Activated T-helper 17 cell treated with anti-CD3 and anti-CD28 coated beads, Interleukin-2, amount 50 U/mL, for 72 hours (primary cell): ENCODE measurements around the gene ACOT7. TPM values are rescaled to one million over a fixed set of nuclear protein-coding genes. Genes with fewer than 3 reads are reported as not detected.

Experiments used
- ATAC-seq: fragments of 150-1000 bp; cut with Tn5 transposase; replicated peaks from 2 replicates; pipeline ENCODE4 v1.10.0; 2021; ENCODE audit warnings: mild to moderate bottlenecking, moderate library complexity
- H3K27ac Mint-ChIP-seq: one replicate; pipeline ENCODE4 v1.8.0; 2022; ENCODE audit warnings: mixed read lengths
- H3K27me3 Mint-ChIP-seq: one replicate; pipeline ENCODE4 v1.8.0; 2022; ENCODE audit warnings: mixed read lengths
- H3K36me3 Mint-ChIP-seq: one replicate; pipeline ENCODE4 v1.8.0; 2022; ENCODE audit warnings: low read depth, mild to moderate bottlenecking, mixed read lengths
- H3K4me1 Mint-ChIP-seq: one replicate; pipeline ENCODE4 v1.8.0; 2022; ENCODE audit warnings: mixed read lengths
- H3K4me3 Mint-ChIP-seq: one replicate; pipeline ENCODE4 v1.8.0; 2022; ENCODE audit warnings: mild to moderate bottlenecking, mixed read lengths
- H3K9me3 Mint-ChIP-seq: one replicate; pipeline ENCODE4 v1.8.0; 2022; ENCODE audit warnings: mixed read lengths
- total RNA-seq, 2 donors: library from RNA; stranded (reverse); gene quantifications; one replicate each; pipeline ENCODE4 v1.2.3, GENCODE V29; 2022

The ACOT7 gene
- total RNA-seq, 2 donors from 2014 or later: 43.5 to 96.3 TPM

DNA sequence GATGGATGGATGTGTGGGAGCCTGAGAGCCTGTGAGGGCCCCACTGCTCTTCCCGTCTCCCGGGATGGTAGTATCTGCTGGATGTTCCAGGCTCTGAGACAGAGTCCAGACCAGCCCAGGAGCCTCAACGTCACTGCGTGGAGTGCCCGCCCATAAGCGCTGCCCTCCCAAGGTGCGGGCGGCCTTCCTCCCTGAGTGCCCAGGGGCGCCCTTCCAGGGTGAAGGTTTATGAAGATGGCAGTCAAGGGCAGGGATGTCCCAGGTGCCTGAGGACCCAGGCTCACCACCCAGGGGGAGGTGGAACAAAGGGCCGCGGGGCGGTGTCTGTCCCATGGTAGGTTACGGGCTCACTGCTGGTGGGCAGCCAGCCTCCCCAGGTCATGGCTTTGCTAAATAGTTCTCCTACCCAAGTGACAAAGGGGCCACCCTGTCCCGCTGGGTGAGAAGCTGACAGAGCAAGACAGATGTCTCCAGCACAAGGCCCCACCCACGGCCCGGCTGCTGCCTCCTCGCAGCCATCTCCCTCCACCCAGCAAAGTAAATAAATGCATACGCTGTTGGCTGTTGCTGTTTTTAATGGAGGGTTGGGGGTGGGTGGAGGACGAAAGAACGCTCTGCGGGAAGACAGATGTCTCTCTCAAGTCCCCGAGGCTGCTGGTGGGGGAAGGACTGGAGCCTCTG lies 123.7 kb downstream of the ACOT7 start:
- Mint-ChIP-seq H3K4me1 (no peaks in the 10 kb centered on the region), H3K27me3 (no peaks in the 10 kb centered on the region), H3K27ac (no peak overlapping the region), H3K4me3 (no peak overlapping the region), H3K9me3 (no peaks in the 10 kb centered on the region), H3K36me3 (no peaks in the 10 kb centered on the region)
- no peak for ATAC-seq

DNA sequence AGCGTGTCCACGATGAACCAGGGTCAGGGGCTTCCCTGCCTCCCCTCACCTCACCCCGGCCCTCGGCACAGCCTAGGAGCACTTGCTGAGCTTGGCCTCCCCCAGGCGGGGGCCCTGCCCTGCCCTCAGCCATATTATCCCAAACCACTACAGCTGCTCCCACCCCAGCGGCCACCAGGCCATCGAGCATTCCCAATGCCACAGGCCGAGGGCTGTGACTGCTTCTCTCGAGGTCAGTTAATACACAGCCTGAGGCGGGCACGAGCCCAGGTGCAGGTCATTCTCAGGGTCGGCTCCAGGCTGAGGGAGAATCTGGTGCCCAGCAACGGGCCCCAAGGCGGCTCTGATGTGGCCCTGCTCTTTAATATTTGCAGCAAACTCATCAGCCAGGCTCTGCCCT lies 124.3 kb downstream of the ACOT7 start:
- H3K4me3 Mint-ChIP-seq: no peak overlapping the region
- H3K36me3 Mint-ChIP-seq: no peaks in the 10 kb centered on the region

DNA sequence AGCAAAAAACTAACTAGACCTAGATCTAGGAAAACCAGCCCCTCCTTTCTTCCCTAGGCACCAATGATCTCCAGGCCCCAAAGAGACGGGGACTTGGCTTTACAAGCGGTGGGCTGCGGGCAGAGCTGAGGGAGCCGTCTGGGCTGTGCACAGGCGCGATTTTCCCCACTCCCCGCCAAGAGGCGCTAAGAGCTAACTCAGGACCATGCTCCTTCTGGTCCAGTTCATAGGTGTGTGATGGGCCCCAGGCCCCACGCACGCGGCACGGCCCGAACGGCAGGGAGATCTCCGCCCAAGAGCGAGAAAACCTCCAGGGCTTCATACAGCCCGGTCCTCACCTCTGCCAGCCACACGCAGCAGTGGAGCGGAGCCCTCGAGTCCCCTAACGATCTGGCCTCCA lies 125.2 kb downstream of the ACOT7 start:
- Mint-ChIP-seq H3K9me3 (no peaks in the 10 kb centered on the region), H3K4me1 (no peaks in the 10 kb centered on the region), H3K27me3 (no peaks in the 10 kb centered on the region), H3K36me3 (no peaks in the 10 kb centered on the region), H3K27ac (no peak overlapping the region), H3K4me3 (no peak overlapping the region)
- ATAC-seq: no peak

More for the DNA sequence above, 124.3 kb downstream of the ACOT7 start:
- H3K27ac Mint-ChIP-seq: no peak overlapping the region
- H3K4me1 Mint-ChIP-seq: no peaks in the 10 kb centered on the region
- no peak for ATAC-seq
- no peaks in the 10 kb centered on the region for H3K27me3 Mint-ChIP-seq
- no peaks in the 10 kb centered on the region for H3K9me3 Mint-ChIP-seq

DNA sequence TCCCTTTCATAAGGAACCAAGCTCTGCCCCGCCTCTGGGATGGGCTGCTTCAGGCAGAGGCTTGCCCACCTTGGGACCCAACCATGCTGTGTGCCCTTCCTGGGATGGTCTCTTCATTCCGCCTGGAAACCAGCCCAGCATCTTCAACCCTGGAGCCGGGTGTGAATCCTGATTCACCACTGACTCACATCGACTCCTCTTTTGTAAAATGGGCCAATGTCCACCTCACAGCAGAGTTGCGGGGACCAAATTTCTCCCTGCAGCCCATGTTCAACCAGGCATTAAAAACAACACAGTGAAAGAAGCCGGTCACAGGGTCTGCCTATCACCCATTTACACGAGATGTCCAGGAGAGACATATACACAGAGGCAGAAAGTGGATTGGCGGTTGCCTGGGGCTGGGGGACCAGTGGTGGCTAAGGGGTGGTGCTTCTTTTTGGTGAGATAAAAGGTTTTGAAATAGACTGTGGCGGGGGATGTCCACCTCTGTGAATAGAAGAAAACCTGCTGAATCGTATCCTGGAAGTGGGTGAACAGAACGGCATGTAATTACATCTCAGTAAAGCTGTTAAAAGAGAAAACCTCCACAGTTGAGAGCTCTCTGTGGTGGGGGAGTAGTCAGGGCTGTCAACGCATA lies 125.8 kb downstream of the ACOT7 start:
- Mint-ChIP-seq H3K4me1 (no peaks in the 10 kb centered on the region), H3K9me3 (no peaks in the 10 kb centered on the region), H3K4me3 (no peak overlapping the region), H3K27ac (no peak overlapping the region), H3K27me3 (no peaks in the 10 kb centered on the region), H3K36me3 (no peaks in the 10 kb centered on the region)
- no peak for ATAC-seq

DNA sequence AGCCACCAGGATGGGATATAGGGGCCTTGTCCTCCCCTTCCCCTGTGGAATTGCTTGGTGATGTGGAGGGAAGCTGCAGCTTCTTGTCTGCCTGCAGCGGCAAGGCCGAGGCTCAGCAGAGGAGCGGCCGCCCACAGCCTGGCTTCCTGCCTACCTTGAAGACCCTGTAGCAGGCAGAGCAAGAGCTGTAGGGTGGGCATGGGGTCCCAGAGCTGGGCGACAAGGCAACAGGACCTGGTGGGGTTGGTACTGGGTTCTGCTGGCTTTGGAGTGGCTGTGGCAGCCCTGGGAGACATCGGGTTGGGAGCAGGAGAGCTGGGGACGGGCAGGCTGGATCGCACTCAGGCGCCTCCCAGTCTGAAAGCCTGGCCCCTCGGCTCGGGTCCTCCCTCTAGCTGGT lies 126.9 kb downstream of the ACOT7 start:
- Mint-ChIP-seq H3K4me3 (no peak overlapping the region), H3K4me1 (no peaks in the 10 kb centered on the region), H3K27me3 (no peaks in the 10 kb centered on the region), H3K9me3 (no peaks in the 10 kb centered on the region), H3K36me3 (no peaks in the 10 kb centered on the region), H3K27ac (no peak overlapping the region)
- ATAC-seq: no peak

DNA sequence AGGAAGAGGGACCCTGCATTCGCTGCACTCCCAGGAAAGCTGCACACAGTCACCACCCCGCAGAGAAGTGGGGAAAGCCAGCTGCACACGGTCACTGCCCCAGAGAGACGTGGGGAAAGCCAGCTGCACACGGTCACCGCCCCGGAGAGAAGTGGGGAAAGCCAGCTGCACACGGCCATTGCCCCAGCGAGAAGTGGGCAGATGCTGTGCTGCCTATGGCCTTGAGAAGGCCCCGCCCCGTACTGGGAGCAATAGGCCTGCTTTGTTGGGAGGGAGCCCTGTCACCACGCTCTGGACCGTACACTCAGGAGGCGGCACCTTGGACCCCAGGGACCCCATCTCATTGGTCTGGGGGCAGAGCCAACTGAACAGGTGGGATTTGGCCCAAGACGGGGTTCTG lies 128.4 kb downstream of the ACOT7 start:
- H3K27ac Mint-ChIP-seq: no peak overlapping the region
- no peak overlapping the region for H3K4me3 Mint-ChIP-seq
- no peaks in the 10 kb centered on the region for H3K27me3 Mint-ChIP-seq
- no peak for ATAC-seq
- no peaks in the 10 kb centered on the region for H3K9me3 Mint-ChIP-seq
- no peaks in the 10 kb centered on the region for H3K4me1 Mint-ChIP-seq
- no peaks in the 10 kb centered on the region for H3K36me3 Mint-ChIP-seq

DNA sequence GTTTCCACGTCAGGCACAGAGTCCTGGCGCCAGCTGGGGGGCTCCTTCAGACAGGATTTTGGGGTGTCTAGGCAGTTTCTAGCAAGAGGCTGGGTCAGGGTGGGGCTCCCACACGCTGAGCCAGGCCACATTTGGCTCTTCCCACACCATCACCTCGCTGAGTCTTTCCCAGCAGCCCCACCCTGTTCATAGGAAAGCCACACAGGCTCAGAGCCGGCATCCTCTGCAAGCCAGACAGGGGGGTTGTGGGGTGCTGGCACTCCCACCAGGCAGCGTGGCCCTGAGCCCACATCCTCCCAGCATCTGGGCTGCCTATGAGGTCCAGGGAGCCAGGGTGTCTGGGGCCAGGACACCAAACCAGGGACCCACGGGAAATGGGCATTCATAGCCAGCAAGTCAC lies 129.9 kb downstream of the ACOT7 start:
- H3K36me3 Mint-ChIP-seq: no peaks in the 10 kb centered on the region
- H3K4me3 Mint-ChIP-seq: no peak overlapping the region
- no peaks in the 10 kb centered on the region for H3K9me3 Mint-ChIP-seq
- ATAC-seq: no peak
- H3K27me3 Mint-ChIP-seq: no peaks in the 10 kb centered on the region
- no peak overlapping the region for H3K27ac Mint-ChIP-seq
- H3K4me1 Mint-ChIP-seq: no peaks in the 10 kb centered on the region

DNA sequence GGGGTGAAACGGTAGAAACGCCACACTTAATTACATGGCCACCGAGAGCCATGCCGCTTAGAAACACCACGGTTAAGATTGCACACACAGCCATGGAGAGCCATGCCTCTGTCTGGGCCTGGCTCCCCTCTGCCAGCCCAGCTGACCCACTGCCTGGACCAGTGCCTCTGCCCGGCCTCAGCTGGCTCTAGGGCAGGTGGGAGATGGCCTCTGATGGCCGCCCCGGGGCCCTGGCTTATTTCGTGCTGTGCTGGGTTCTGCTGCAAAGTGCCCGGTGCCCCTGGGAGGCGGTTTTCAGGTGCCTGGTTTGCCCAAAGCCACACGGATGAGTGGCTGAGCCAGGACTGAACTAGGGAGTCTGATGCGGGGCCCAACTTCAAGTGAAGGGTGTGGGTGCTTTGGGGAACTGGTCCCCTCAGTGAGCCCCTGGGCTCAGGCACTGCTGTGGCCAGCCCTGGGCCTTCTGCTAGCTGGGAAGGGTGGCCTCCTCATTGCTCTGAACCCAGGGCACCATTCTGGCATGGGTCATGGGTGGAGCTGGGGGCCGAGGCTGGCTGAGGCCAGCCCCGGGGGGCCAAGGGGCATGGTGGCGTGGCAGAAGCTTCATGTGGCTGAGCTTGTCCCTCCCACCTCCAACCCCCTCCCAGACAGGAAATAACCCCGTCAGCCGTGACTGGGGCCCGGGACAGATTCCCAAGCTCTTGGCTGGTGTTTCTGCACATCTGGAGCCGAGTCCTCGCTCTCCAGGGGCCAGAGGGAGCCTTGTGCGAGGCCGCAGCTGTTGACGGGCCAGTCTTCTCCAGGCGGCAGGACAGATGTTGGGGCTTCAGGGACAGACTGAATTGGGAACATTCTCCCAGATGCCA lies 130.8 kb downstream of the ACOT7 start:
- Mint-ChIP-seq H3K4me1 (no peaks in the 10 kb centered on the region), H3K36me3 (no peaks in the 10 kb centered on the region), H3K27me3 (no peaks in the 10 kb centered on the region), H3K9me3 (no peaks in the 10 kb centered on the region), H3K27ac (no peak overlapping the region), H3K4me3 (no peak overlapping the region)
- ATAC-seq: no peak

DNA sequence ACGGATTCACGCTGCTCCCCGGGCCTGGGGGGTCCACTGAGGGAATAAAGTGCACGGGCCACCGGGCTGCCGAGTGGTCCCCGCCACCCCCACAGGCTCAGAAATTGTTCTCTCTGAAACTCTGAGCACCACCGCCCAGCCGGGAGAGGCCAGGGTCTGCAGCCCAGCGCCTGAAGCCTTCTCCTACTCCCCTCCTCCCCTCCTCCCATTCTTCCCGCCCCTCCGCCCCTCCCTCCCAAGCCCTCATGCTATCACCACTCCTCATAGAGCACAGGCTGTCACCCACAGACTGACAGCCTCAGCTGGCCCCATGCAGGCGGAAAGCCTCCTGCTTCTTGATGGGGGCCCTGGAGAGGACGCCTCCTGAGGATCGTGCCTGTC lies 132.0 kb downstream of the ACOT7 start:
- Mint-ChIP-seq H3K27me3 (no peaks in the 10 kb centered on the region), H3K4me1 (no peaks in the 10 kb centered on the region), H3K36me3 (no peaks in the 10 kb centered on the region), H3K4me3 (peak overlapping the region; percentile 48), H3K27ac (no peak overlapping the region), H3K9me3 (no peaks in the 10 kb centered on the region)
- ATAC-seq: no peak

DNA sequence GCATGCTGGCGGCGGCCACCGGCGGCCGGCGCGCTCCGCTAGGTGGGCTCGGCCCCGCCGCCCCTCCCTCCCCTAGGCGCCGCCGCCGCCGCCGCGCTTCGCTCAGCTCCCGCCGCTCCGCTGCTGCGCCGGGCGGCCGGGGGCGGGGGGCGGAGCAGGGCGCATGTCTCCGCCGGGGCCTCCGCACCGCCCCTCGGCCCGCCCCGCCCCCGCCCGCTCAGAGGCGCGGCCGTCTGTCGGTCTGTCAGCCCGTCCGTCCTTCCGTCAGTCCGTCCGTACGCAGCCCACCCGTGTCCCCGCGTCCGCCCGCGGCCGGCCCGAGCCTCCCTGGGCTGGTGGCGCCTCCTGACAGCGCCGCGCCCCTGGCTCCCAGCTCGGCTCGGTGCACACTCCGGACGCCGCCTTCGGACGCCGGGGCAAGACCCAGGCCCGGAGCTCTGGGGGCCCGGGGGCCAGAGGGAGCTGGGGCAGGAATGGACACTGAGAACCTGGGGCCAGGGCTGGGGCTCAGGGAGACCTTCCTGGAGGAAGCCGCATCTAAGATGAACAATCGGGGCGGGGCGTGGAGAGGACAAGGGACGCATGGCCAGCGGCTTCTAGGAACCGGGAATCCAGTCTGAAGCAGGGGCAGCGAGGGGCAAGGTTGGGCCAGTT lies 132.5 kb downstream of the ACOT7 start, which contains the start of gene GPR153:
Gene GPR153, minus strand, starts transcription at position 138 of the 654 bp plus-strand sequence. CDS start 6,193 bp downstream, outside the sequence.
- Mint-ChIP-seq H3K9me3 (no peaks in the 10 kb centered on the region), H3K27ac (no peak within 1 kb of the TSS), H3K4me3 (peak within 1 kb of the TSS; percentile 53), H3K27me3 (no peaks in the 10 kb centered on the region), H3K4me1 (no peaks in the 10 kb centered on the region), H3K36me3 (no peaks in the 10 kb centered on the region)
- peak; percentile 76 for ATAC-seq

DNA sequence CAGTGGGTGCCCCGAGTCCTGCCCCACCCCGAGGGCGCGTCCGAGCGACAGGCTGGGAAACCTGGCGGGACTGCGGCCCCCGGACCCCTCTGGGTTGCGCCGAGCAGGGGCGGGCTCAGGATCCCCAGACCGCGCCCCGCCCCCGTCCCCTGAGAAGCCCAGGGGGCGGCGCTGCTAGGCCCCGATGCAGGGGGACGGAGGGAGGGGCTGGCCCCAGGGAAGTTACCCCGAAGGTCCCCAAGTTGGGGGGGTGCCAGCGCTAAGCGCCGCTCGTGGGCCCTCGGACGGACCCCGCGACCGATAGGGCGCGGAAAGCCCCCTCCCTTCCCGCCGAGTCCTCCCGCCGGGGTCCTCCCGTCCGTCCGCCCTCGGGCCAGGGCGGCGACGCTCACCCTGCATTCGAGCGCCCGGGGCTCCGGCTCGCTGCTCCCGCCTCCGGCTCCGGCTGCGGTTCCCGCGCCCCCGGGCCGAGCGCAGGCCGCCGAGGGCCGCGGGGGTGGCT lies 133.1 kb downstream of the ACOT7 start:
- Mint-ChIP-seq H3K27ac (no peak overlapping the region), H3K4me3 (no peak overlapping the region), H3K36me3 (no peaks in the 10 kb centered on the region), H3K27me3 (no peaks in the 10 kb centered on the region), H3K4me1 (no peaks in the 10 kb centered on the region), H3K9me3 (no peaks in the 10 kb centered on the region)
- ATAC-seq: peak; percentile 28

DNA sequence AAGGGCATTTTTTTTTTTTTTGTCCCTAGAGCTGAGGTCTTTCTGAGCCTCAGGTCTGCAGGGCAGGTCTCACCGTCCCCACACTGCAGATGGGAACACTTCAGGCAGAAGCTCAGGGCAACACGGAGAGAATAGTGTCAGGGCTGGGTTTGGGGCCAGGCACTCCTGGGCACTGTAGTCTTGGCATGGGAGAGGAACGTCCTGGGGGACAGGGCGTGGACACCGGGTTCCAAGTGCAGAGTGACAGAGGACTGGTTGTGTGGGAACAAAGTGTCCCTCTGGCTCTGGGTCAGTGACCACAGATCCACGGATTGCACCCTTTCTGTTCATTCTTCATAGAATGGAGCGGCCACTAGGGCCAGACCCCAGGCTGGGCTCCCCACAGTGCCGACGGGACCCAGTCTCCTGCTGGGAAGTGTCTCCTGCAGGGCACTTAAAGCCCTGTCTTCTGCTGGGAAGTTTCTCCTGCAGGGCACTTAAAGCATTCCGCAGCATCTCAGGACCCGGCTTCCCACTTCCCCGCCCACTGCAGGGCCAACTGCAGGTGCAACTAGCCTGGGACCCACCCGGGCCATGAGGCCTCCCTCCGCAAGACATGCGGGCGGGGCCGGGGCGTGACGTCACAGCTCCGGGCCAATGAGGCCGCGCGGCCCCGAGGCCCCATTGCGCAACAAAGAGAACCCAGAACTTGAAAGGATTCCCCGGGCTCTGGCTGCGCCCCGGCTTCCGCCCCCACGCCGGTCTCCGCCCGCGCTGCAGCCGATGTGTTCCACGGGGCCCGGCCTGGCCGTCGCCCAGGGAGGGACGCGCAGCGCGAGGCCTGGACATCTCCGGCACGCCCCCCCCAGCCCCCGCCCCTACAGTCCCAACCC lies 133.8 kb downstream of the ACOT7 start:
- Mint-ChIP-seq H3K27me3 (no peaks in the 10 kb centered on the region), H3K4me3 (peak overlapping the region; percentile 53), H3K27ac (no peak overlapping the region), H3K4me1 (no peaks in the 10 kb centered on the region), H3K9me3 (no peaks in the 10 kb centered on the region), H3K36me3 (no peaks in the 10 kb centered on the region)
- ATAC-seq: peak; percentile 61

DNA sequence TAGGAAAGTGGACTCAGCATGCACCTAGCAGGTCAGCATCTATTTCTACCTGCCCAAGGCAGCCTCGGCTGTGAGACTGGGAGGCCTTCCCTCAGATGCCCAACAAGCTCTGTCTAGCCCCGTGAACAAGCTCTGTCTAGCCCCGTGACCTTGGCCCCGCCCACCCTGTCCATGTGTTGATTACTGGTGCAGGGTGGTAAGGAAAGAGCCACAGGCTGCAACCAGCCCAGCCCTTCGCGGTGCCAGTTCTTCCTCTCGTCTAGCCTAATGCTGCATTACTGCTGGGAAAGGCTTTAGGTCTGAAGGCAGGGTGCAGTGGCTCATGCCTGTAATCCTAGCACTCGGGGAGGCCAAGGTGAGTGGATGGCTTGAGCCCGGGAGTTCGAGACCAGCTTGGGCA lies 134.9 kb downstream of the ACOT7 start:
- ATAC-seq: no peak
- no peak overlapping the region for H3K27ac Mint-ChIP-seq
- no peaks in the 10 kb centered on the region for H3K9me3 Mint-ChIP-seq
- no peaks in the 10 kb centered on the region for H3K36me3 Mint-ChIP-seq
- H3K4me1 Mint-ChIP-seq: no peaks in the 10 kb centered on the region
- peak overlapping the region; percentile 53 for H3K4me3 Mint-ChIP-seq
- H3K27me3 Mint-ChIP-seq: no peaks in the 10 kb centered on the region
